Caco-2 (cell line): Measurements from ENCODE around the gene DPPA2. TPM values are rescaled to one million over a fixed set of nuclear protein-coding genes. Genes with fewer than 3 reads are reported as not detected.

Experiments used
- BruUV-seq: library from RNA; stranded (reverse); fragments of 400-500 nt; replicated peaks from 2 replicates; lab custom pipeline; 2021; lab: Mats Ljungman, UMichigan
- CTCF ChIA-PET: fragments of 300-600 bp; sonication (Branson Sonifier 250); formaldehyde crosslinking; loops from one replicate; lab custom pipeline; 2022; ENCODE audit warnings: antibody characterized with exemption; lab: Charles Lee
- POLR2A ChIA-PET: fragments of 300-600 bp; sonication (Branson Sonifier 250); formaldehyde crosslinking; loops from one replicate; lab custom pipeline; 2022; ENCODE audit warnings: antibody characterized with exemption; lab: Charles Lee
- DNase-seq, 2 experiments: peaks; one replicate each; pipeline versions ENCODE4 v3.0.0 to v3.0.0-alpha.2; 2020 to 2022
- H3K27me3 ChIP-seq: replicated peaks from 2 replicates; pipeline ENCODE4 v1.6.0; 2011; ENCODE audit warnings: low read length; ENCODE audit not compliant: control insufficient read depth, insufficient read depth
- H3K36me3 ChIP-seq: 2 replicates; pipeline ENCODE4 v1.5.1; 2011; ENCODE audit warnings: low read length; ENCODE audit not compliant: control insufficient read depth, insufficient read depth
- H3K4me1 ChIP-seq: fragments of 250-450 bp; sonication (Bioruptor Pico); 2 replicates; pipeline ENCODE4 v1.5.1; 2020; ENCODE audit warnings: mild to moderate bottlenecking
- H3K4me3 ChIP-seq: 2 replicates; pipeline ENCODE4 v1.5.1; 2011; ENCODE audit warnings: low read depth, mild to moderate bottlenecking, control low read depth, low read length
- H3K9me3 ChIP-seq: fragments of 250-450 bp; sonication (Bioruptor Pico); 2 replicates; pipeline ENCODE4 v1.5.1; 2020; ENCODE audit warnings: mild to moderate bottlenecking, moderate library complexity
- H3K27ac Mint-ChIP-seq: one replicate; pipeline ENCODE4 v1.8.0; 2022; ENCODE audit warnings: mixed read lengths; ENCODE audit not compliant: unreplicated experiment
- H3K27me3 Mint-ChIP-seq: one replicate; pipeline ENCODE4 v1.8.0; 2022; ENCODE audit warnings: mixed read lengths; ENCODE audit not compliant: insufficient read depth, unreplicated experiment
- H3K36me3 Mint-ChIP-seq: one replicate; pipeline ENCODE4 v1.8.0; 2022; ENCODE audit warnings: mild to moderate bottlenecking, mixed read lengths; ENCODE audit not compliant: insufficient read depth, unreplicated experiment
- H3K4me1 Mint-ChIP-seq: one replicate; pipeline ENCODE4 v1.8.0; 2022; ENCODE audit warnings: low read depth, mixed read lengths; ENCODE audit not compliant: unreplicated experiment
- H3K4me3 Mint-ChIP-seq: one replicate; pipeline ENCODE4 v1.8.0; 2022; ENCODE audit warnings: mild to moderate bottlenecking, moderate library complexity, mixed read lengths; ENCODE audit not compliant: unreplicated experiment
- H3K9me3 Mint-ChIP-seq: one replicate; pipeline ENCODE4 v1.8.0; 2022; ENCODE audit warnings: mixed read lengths; ENCODE audit not compliant: unreplicated experiment
- intact Hi-C: fragments of 100-400 bp; cut with micrococcal nuclease; formaldehyde crosslinking; loops from one replicate; pipeline ENCODE4 v1.10.0; 2022; ENCODE audit not compliant: unreplicated experiment
- total RNA-seq: library from RNA; stranded (reverse); gene quantifications from 2 replicates; pipeline ENCODE4 v1.2.3, GENCODE V29; 2022
- TF ChIP-seq, protein P1 (sequence below), 2 experiments: fragments of 200-600 bp in 1 of 2; IDR thresholded peaks; 1 replicate in 1 of 2; 2 replicates in 1 of 2; pipeline versions ENCODE4 v1.5.1 to v1.8.0; 2011 to 2022; ENCODE audit warnings: antibody characterized with exemption in 1 of 2, control low read depth in 1 of 2, inconsistent platforms in 1 of 2, low read depth in 1 of 2, low read length in 1 of 2, mild to moderate bottlenecking in 1 of 2, moderate library complexity in 1 of 2; ENCODE audit not compliant: insufficient read depth in 1 of 2, severe bottlenecking in 1 of 2, unreplicated experiment in 1 of 2

The DPPA2 gene
- total RNA-seq, 1 experiment from 2014 or later = not detected

DNA sequence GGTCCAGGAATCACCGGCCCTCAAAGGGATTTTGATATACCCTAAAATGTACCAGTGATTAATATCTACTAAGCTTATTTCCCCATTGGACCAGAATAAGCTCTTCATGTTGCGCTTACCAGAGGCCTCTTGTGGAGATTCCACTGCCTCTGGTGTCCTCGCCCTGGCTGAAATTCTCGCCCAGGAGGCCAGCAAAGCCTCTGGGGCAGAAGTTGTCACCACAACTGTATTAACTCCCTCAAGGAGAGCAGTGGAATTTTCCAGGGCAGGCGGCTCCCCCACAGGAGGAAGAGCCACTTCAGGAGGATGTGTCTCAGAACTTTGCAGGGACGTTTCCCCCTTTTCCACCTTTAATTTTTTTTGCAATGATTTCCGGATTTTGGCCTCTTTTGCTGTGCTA lies 14.1 kb upstream of the DPPA2 start:
- Mint-ChIP-seq H3K4me1 (peaks cover 8% of the 10 kb centered on the region), H3K4me3 (no peak overlapping the region), H3K9me3 (no peaks in the 10 kb centered on the region), H3K36me3 (no peaks in the 10 kb centered on the region), H3K27me3 (no peaks in the 10 kb centered on the region), H3K27ac (no peak overlapping the region)
- intact Hi-C loops = no loop called here
- no peak for DNase-seq
- Histone ChIP-seq H3K36me3 (no peaks in the 10 kb centered on the region), H3K4me3 (no peak overlapping the region), H3K4me1 (no peaks in the 10 kb centered on the region), H3K27me3 (no peaks in the 10 kb centered on the region), H3K9me3 (no peaks in the 10 kb centered on the region)
- TF ChIP-seq, protein P1, sequence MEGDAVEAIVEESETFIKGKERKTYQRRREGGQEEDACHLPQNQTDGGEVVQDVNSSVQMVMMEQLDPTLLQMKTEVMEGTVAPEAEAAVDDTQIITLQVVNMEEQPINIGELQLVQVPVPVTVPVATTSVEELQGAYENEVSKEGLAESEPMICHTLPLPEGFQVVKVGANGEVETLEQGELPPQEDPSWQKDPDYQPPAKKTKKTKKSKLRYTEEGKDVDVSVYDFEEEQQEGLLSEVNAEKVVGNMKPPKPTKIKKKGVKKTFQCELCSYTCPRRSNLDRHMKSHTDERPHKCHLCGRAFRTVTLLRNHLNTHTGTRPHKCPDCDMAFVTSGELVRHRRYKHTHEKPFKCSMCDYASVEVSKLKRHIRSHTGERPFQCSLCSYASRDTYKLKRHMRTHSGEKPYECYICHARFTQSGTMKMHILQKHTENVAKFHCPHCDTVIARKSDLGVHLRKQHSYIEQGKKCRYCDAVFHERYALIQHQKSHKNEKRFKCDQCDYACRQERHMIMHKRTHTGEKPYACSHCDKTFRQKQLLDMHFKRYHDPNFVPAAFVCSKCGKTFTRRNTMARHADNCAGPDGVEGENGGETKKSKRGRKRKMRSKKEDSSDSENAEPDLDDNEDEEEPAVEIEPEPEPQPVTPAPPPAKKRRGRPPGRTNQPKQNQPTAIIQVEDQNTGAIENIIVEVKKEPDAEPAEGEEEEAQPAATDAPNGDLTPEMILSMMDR (IDR thresholded peaks at IDR 0.05; ENCODE audit: insufficient read depth in 1 of 2, low read depth in 1 of 2, low read length in 1 of 2, severe bottlenecking in 1 of 2, unreplicated experiment in 1 of 2) = no peak
- BruUV-seq = no TSS peak
- POLR2A ChIA-PET = no interaction called here
- CTCF ChIA-PET = no interaction called here

DNA sequence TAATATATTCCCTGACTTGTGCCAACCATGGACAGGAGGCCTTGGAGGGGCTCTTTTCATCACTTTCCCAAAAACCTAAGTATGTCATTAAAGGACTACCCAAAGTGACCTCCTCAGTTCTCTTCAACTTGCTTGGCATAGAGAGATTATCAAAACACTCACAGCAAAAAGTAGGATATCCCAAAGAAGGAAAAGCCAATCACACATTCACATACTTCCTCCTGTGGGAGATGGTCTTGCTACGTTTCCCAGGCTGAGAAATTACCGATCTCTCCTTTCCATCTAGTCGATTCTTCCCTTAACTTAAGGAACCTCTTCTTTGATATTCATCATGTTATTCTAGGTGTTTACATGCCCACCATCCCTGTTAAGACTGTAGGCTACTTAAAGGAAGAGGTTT lies 11.9 kb upstream of the DPPA2 start:
- ChIA-PET CTCF (no interaction called here), POLR2A (no interaction called here)
- TF ChIP-seq, protein P1 (IDR thresholded peaks at IDR 0.05; ENCODE audit: insufficient read depth in 1 of 2, low read depth in 1 of 2, low read length in 1 of 2, severe bottlenecking in 1 of 2, unreplicated experiment in 1 of 2) = no peak
- Mint-ChIP-seq H3K9me3 (no peaks in the 10 kb centered on the region), H3K27ac (no peak overlapping the region), H3K36me3 (no peaks in the 10 kb centered on the region), H3K4me3 (no peak overlapping the region), H3K27me3 (no peaks in the 10 kb centered on the region), H3K4me1 (no peaks in the 10 kb centered on the region)
- intact Hi-C loops = no loop called here
- H3K9me3 ChIP-seq = no peaks in the 10 kb centered on the region
- no TSS peak for BruUV-seq
- H3K27me3 ChIP-seq = no peaks in the 10 kb centered on the region
- DNase-seq = no peak
- no peaks in the 10 kb centered on the region for H3K4me1 ChIP-seq
- H3K4me3 ChIP-seq = no peak overlapping the region
- H3K36me3 ChIP-seq = no peaks in the 10 kb centered on the region

DNA sequence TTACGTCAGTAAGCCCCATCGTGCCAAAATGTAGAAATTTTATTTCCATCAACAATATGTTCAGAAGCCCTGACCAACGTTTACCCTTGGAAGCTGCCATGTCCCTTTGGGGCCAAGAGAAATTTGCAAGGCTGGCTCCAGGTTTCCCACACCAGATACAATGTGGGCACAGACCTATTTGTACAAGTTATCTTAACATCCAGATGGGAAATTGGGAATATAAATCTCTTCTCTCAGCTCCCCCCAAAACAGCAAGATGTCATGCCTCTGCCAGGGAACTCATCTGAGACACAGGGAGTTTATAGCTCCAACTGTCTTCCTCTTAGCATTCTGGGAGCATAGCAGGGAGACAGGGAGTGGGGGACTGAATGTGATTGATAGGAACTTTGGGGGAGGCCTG lies 9.3 kb upstream of the DPPA2 start:
- ChIA-PET CTCF (no interaction called here), POLR2A (no interaction called here)
- no peaks in the 10 kb centered on the region for H3K4me1 ChIP-seq
- no peaks in the 10 kb centered on the region for H3K27me3 Mint-ChIP-seq
- TF ChIP-seq, protein P1 (IDR thresholded peaks at IDR 0.05; ENCODE audit: insufficient read depth in 1 of 2, low read depth in 1 of 2, low read length in 1 of 2, severe bottlenecking in 1 of 2, unreplicated experiment in 1 of 2) = no peak
- intact Hi-C loops = no loop called here
- no TSS peak for BruUV-seq
- H3K36me3 ChIP-seq = no peaks in the 10 kb centered on the region
- no peaks in the 10 kb centered on the region for H3K4me1 Mint-ChIP-seq
- no peak for DNase-seq
- no peaks in the 10 kb centered on the region for H3K27me3 ChIP-seq
- H3K4me3 Mint-ChIP-seq = no peak overlapping the region
- H3K4me3 ChIP-seq = no peak overlapping the region
- no peaks in the 10 kb centered on the region for H3K9me3 ChIP-seq
- H3K27ac Mint-ChIP-seq = no peak overlapping the region
- H3K36me3 Mint-ChIP-seq = no peaks in the 10 kb centered on the region
- no peaks in the 10 kb centered on the region for H3K9me3 Mint-ChIP-seq
